GM18505 (cell line): ENCODE results near the gene E2F2.
"Not testable (repeated sequence)": the region's sequence is repeated elsewhere in the genome, so short reads cannot be mapped to it uniquely, and the experiment has no call there.

ENCODE experiments used
- ATAC-seq: cut with Tn5 transposase; IDR thresholded peaks from one replicate; pipeline ENCODE4 v1.9.1; 2021; ENCODE audit not compliant: unreplicated experiment
- POLR2A ChIP-seq: IDR thresholded peaks from 4 replicates; pipeline ENCODE4 v1.6.1; 2011; ENCODE audit warnings: borderline replicate concordance; ENCODE audit not compliant: insufficient read depth, insufficient read length; ENCODE audit errors: extremely low read depth

The E2F2 gene

GRCh38 chr1:23546897-23547584 lies 16.0 kb upstream of the E2F2 start:
- TF ChIP-seq POLR2A = no peak
- no peak for ATAC-seq

GRCh38 chr1:23545851-23546250 lies 14.8 kb upstream of the E2F2 start:
- ATAC-seq = no peak
- no peak for TF ChIP-seq POLR2A

GRCh38 chr1:23544444-23545389 lies 13.7 kb upstream of the E2F2 start:
- TF ChIP-seq POLR2A = no peak
- no peak for ATAC-seq

- ATAC-seq = no peak
- TF ChIP-seq POLR2A = no peak
Measured at GRCh38 chr1:23543707-23544443, 12.8 kb upstream of the E2F2 start.

- not testable (repeated sequence) for ATAC-seq
Measured at GRCh38 chr1:23542940-23543339, 11.9 kb upstream of the E2F2 start.

- ATAC-seq = peak; percentile 78
- TF ChIP-seq POLR2A = no peak
Measured at GRCh38 chr1:23539698-23540266, 8.7 kb upstream of the E2F2 start.

GRCh38 chr1:23537296-23537973 lies 6.4 kb upstream of the E2F2 start:
- ATAC-seq = no peak
- no peak for TF ChIP-seq POLR2A

- no peak for ATAC-seq
- TF ChIP-seq POLR2A = no peak
Measured at GRCh38 chr1:23533246-23534023, 2.4 kb upstream of the E2F2 start.

GRCh38 chr1:23531562-23532094 lies 595 bp upstream of the E2F2 start:
- no peak for TF ChIP-seq POLR2A
- ATAC-seq = no peak

- TF ChIP-seq POLR2A = no peak
- ATAC-seq = no peak
Measured at GRCh38 chr1:23530087-23530746, 816 bp downstream of the E2F2 start.
